Neural progenitor cell (in vitro differentiated cells): Measurements from ENCODE around the gene ZNF653.

ENCODE experiments used
- EZH2phosphoT487 ChIP-seq: fragments of 200-600 bp; sonication (generic); IDR thresholded peaks from 2 replicates; pipeline ENCODE4 v1.6.1; 2017; ENCODE audit warnings: antibody characterized with exemption
- TF ChIP-seq, protein P1 (sequence below): fragments of 200-600 bp; sonication (generic); IDR thresholded peaks from 2 replicates; pipeline ENCODE4 v1.5.1; 2017; ENCODE audit warnings: antibody characterized with exemption, mild to moderate bottlenecking

DNA sequence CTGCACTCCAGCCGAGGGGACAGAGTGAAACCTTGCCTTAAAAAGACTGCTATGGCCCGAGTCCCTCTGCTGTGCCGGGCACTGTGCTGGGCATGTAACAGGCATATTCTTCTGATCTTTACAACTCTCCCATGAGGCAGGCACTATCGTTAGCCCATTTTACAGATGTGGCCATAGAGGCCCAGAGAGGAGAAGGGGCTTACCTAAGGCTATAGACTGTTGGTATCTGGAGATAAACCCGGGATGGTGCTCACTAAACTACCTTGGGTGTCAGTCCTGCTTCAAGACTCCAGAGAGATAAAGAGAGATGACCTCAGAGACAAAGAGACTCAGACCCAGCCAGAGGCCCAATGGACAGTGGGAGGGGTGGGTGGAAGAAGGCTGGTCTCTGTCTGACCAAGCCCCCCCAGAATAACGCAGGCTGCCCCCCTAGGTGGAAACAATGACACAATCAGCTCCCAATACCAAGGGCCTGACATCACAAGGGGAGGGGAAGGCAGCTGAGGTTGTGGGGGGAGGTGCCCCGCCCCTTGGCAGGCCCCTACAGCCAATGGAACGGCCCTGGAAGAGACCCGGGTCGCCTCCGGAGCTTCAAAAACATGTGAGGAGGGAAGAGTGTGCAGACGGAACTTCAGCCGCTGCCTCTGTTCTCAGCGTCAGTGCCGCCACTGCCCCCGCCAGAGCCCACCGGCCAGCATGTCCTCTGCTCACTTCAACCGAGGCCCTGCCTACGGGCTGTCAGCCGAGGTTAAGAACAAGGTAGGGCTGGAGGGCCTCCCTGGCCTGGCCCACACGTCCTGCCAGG lies 32.8 kb upstream of the ZNF653 start, which contains the start of gene CNN1:
- TF ChIP-seq EZH2phosphoT487 = no peak
- TF ChIP-seq, protein P1, sequence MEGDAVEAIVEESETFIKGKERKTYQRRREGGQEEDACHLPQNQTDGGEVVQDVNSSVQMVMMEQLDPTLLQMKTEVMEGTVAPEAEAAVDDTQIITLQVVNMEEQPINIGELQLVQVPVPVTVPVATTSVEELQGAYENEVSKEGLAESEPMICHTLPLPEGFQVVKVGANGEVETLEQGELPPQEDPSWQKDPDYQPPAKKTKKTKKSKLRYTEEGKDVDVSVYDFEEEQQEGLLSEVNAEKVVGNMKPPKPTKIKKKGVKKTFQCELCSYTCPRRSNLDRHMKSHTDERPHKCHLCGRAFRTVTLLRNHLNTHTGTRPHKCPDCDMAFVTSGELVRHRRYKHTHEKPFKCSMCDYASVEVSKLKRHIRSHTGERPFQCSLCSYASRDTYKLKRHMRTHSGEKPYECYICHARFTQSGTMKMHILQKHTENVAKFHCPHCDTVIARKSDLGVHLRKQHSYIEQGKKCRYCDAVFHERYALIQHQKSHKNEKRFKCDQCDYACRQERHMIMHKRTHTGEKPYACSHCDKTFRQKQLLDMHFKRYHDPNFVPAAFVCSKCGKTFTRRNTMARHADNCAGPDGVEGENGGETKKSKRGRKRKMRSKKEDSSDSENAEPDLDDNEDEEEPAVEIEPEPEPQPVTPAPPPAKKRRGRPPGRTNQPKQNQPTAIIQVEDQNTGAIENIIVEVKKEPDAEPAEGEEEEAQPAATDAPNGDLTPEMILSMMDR = no peak
